Upper lobe of left lung (tissue), 6 donors: ENCODE results near the gene CENPI. TPM values are rescaled to one million over a fixed set of nuclear protein-coding genes. Genes with fewer than 3 reads are reported as not detected.
"Not testable (repeated sequence)": the region's sequence is repeated elsewhere in the genome, so short reads cannot be mapped to it uniquely, and the experiment has no call there.

Experiments used
- ATAC-seq, 2 donors: fragments of 200-7000 bp; cut with Tn5 transposase; one replicate each; pipeline ENCODE4 v1.9.1; 2022; ENCODE audit warnings: mild to moderate bottlenecking in 2 of 2, moderate library complexity in 2 of 2; ENCODE audit not compliant: low FRiP score in 2 of 2
- DNase-seq, 2 donors: peaks; one replicate each; pipeline ENCODE4 v3.0.0-alpha.2; 2019 to 2020
- H3K27ac ChIP-seq, 4 donors: fragments of 200-600 bp; sonication (generic); one replicate each; pipeline ENCODE4 v1.5.1; 2016 to 2019
- H3K27me3 ChIP-seq, 4 donors: fragments of 200-600 bp; sonication (generic); one replicate each; pipeline ENCODE4 v1.5.1; 2017 to 2019
- H3K36me3 ChIP-seq, 4 donors: fragments of 200-600 bp; sonication (generic); one replicate each; pipeline ENCODE4 v1.5.1; 2016 to 2019
- H3K4me1 ChIP-seq, 4 donors: fragments of 200-600 bp; sonication (generic); one replicate each; pipeline ENCODE4 v1.5.1; 2018 to 2019
- H3K4me3 ChIP-seq, 4 donors: fragments of 200-600 bp; sonication (generic); one replicate each; pipeline ENCODE4 v1.5.1; 2017 to 2019; ENCODE audit warnings: mild to moderate bottlenecking in 2 of 4, moderate library complexity in 1 of 4
- H3K9me3 ChIP-seq, 4 donors: fragments of 200-600 bp; sonication (generic); one replicate each; pipeline ENCODE4 v1.5.1; 2018 to 2019
- EP300 ChIP-seq, 4 donors: sonication (generic); formaldehyde crosslinking; IDR thresholded peaks; one replicate each; pipeline ENCODE4 v1.5.1; 2017; ENCODE audit warnings: antibody characterized with exemption in 4 of 4, control low read depth in 2 of 4
- POLR2A ChIP-seq, 4 donors: fragments of 450-650 bp; IDR thresholded peaks; one replicate each; pipeline ENCODE4 v1.5.1; 2016 to 2017; ENCODE audit warnings: antibody characterized with exemption in 4 of 4, mild to moderate bottlenecking in 2 of 4
- POLR2AphosphoS5 ChIP-seq, 2 donors: sonication (generic); formaldehyde crosslinking; IDR thresholded peaks; one replicate each; pipeline ENCODE4 v1.5.1; 2017; ENCODE audit warnings: antibody characterized with exemption in 2 of 2
- WGBS, 2 donors: methylation state at CpG; one replicate each; pipeline ENCODE4 v1.1.5; 2017 to 2018; 5-methylcytosine and 5-hydroxymethylcytosine counted together
- total RNA-seq, 6 donors: library from RNA; depleted of rRNA in 4 of 6; stranded (reverse); fragments of >200 nt in 4 of 6; gene quantifications; one replicate each; pipeline versions ENCODE4 v1.1.0 to v1.2.1, GENCODE V29; 2016 to 2021
- TF ChIP-seq, protein P1 (sequence below), 6 experiments: fragments of 450-650 bp in 4 of 6; fragments of 200-600 bp in 2 of 6; sonication (generic) in 2 of 6; IDR thresholded peaks; one replicate each; pipeline ENCODE4 v1.5.1; 2016 to 2019; ENCODE audit warnings: antibody characterized with exemption in 6 of 6
- donor health status: DM: no; HTN: no; CAD: no; lungs with moderate emphysema.
- donor health status: DM: no; HTN: yes; CAD: no; lungs with severe emphysema.

Gene CENPI
- 1 to 10 TPM in 2 of 6 donors, under 1 TPM in 4; 0.67 to 4.2 (median 0.98) TPM for total RNA-seq

DNA sequence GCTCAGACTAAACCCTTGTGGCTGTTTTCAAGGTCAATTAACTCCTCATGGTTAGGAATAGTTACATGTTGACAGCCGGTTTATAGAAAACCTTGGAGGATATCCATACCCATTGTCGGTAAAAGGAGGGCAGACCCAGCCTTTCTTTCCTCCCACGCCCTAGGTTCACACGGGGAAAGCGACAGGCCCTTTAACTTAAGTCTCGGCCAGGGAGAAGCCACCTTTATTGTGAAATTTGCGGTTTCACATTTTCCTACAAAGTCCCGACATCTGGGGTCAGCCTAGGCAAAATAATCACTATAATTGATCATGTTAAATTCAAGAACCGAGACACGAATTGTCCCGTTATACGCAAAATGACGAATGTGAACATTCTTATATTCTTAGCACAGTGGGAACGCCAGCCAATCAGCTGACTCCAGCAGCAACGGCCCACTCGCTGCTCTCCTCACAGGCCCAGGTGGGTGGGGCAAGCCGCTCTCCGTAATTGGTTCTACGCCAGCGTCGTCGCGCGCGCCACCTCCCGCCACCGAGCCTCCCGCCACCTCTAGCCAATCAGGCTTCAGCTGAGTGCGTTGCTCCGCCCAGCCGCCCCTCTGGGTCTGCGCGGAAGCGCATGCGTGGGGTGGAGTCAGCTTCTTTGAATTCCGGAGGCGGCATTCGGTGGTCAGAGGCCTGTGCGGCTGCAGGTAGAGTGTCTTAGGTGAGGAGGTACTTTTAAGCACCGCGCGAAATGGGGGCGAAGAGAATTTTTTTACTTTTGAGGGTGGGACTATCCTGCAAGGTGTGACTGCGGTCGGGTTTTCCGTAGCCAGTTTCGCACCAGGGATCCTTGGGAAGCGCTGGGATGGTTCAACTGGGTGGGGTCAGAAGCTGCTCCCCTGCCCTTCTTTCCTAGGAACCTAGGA, at the start of gene CENPI:
CENPI (plus strand) TSS at position 659 of the 908 bp plus-strand sequence. CDS start 2,867 bp downstream, outside the sequence.
- ATAC-seq (peak; percentile 98 to 100), DNase-seq (peak; percentile 93 to 97)
- H3K27ac ChIP-seq = peak within 1 kb of the TSS; percentile 61 to 78 (median 68)
- H3K4me3 ChIP-seq = peak within 1 kb of the TSS in 3 of 4 donors; percentile 43 to 56 (median 50)
- H3K27me3 ChIP-seq = no peaks in the 10 kb centered on the region
- no peaks in the 10 kb centered on the region for H3K36me3 ChIP-seq
- peaks cover 0 to 3% (median 0%) of the 10 kb centered on the region in 4 donors for H3K4me1 ChIP-seq
- H3K9me3 ChIP-seq = no peaks in the 10 kb centered on the region
- WGBS, 2 donors = 0 to 39% methylated on average over 21 to 43 of the region's 48 CpGs
- no peak for TF ChIP-seq EP300 (IDR thresholded peaks at IDR 0.05)
- TF ChIP-seq POLR2A (IDR thresholded peaks at IDR 0.05) = peak in 2 of 4 donors; percentile 38 to 57
- peak; percentile 22 to 54 for TF ChIP-seq POLR2AphosphoS5 (IDR thresholded peaks at IDR 0.05)
- TF ChIP-seq, protein P1, sequence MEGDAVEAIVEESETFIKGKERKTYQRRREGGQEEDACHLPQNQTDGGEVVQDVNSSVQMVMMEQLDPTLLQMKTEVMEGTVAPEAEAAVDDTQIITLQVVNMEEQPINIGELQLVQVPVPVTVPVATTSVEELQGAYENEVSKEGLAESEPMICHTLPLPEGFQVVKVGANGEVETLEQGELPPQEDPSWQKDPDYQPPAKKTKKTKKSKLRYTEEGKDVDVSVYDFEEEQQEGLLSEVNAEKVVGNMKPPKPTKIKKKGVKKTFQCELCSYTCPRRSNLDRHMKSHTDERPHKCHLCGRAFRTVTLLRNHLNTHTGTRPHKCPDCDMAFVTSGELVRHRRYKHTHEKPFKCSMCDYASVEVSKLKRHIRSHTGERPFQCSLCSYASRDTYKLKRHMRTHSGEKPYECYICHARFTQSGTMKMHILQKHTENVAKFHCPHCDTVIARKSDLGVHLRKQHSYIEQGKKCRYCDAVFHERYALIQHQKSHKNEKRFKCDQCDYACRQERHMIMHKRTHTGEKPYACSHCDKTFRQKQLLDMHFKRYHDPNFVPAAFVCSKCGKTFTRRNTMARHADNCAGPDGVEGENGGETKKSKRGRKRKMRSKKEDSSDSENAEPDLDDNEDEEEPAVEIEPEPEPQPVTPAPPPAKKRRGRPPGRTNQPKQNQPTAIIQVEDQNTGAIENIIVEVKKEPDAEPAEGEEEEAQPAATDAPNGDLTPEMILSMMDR (IDR thresholded peaks at IDR 0.05) = peak in 1 of 6 experiments; percentile 9

DNA sequence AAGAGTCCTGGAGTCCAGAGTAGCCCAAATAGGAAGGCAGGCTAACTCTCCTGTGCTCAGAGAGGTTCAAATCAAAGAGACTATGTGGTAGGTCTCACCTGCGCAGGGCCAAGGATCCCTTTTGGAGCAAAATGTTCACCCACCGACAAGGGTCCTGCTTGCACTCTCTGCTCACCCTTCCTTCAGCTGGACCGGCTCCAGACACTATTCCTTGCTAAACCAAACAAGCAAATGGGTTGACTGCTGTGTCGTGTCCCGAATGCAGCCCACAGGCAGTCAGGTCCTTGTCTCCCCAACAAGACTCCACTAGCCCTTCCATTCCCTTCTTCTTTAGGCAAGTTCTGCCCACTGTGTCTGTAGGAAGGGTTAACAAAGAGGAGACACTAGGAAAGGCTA, 46.9 kb upstream of the CENPI start:
- ATAC-seq = peak in 1 of 2 donors; percentile 6
- DNase-seq = no peak
- WGBS, 2 donors = 23 to 25% methylated on average over 5 of the region's 5 CpGs
- Histone ChIP-seq H3K4me3 (peak overlapping the region; percentile 41 to 69 (median 58)), H3K4me1 (peaks cover 0 to 4% (median 0%) of the 10 kb centered on the region in 4 donors), H3K27ac (peak overlapping the region; percentile 86 to 90 (median 90)), H3K36me3 (no peaks in the 10 kb centered on the region), H3K27me3 (no peaks in the 10 kb centered on the region), H3K9me3 (no peaks in the 10 kb centered on the region)
- TF ChIP-seq, protein P1 (IDR thresholded peaks at IDR 0.05) = no peak
- no peak for TF ChIP-seq POLR2AphosphoS5 (IDR thresholded peaks at IDR 0.05)
- TF ChIP-seq POLR2A (IDR thresholded peaks at IDR 0.05) = no peak
- TF ChIP-seq EP300 (IDR thresholded peaks at IDR 0.05) = no peak

DNA sequence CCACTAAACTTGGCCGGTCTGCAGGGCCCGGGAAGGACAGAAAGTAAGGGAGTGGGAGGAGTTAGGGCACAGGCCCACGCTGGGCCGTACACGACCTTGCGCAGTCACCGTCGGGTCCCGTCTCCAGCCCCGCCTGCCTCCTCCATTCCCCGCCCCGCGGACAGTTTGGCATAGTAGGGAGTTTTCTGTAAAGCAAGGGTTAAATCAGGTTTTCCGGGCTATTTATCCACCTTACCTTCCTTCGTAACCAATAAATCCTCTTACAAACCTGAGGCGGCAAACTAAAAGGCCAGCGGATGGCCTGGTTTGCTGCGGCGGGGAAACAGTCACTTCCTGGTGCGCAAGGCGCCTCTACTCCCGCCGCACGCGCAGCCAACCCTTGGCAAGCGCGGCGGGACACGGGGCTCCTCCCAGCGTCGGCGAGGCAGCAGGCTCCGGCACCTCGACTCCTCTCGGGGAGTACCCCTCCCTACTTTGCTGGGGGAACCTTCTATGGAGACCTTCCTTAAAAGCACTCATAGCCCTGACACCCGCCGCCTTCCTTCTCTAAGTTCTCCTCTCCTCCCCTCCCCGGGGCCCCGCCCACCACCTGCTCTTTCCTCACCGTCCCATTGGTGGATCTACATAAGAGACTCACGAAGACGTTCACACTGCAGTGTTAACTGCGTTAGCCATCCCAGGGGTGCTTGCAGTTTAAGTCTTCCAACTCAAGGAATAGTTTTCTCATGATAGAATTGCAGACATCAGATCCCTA, 46.3 kb upstream of the CENPI start, which contains the start of gene TRMT2B:
TRMT2B (minus strand) TSS at position 563 of the 754 bp plus-strand sequence. CDS start 9,822 bp downstream, outside the sequence.
- WGBS, 2 donors = 0 to 41% methylated on average over 16 to 37 of the region's 43 CpGs
- Histone ChIP-seq H3K27ac (peak within 1 kb of the TSS; percentile 86 to 90 (median 90)), H3K36me3 (no peaks in the 10 kb centered on the region), H3K27me3 (no peaks in the 10 kb centered on the region), H3K9me3 (no peaks in the 10 kb centered on the region), H3K4me3 (peak within 1 kb of the TSS; percentile 41 to 69 (median 58)), H3K4me1 (peaks cover 0 to 4% (median 0%) of the 10 kb centered on the region in 4 donors)
- TF ChIP-seq EP300 (IDR thresholded peaks at IDR 0.05) (no peak), POLR2AphosphoS5 (IDR thresholded peaks at IDR 0.05) (peak in 1 of 2 donors; percentile 36), POLR2A (IDR thresholded peaks at IDR 0.05) (peak in 1 of 4 donors; percentile 52)
- TF ChIP-seq, protein P1 (IDR thresholded peaks at IDR 0.05) = no peak
- peak; percentile 95 to 99 for ATAC-seq
- peak; percentile 82 to 88 for DNase-seq

DNA sequence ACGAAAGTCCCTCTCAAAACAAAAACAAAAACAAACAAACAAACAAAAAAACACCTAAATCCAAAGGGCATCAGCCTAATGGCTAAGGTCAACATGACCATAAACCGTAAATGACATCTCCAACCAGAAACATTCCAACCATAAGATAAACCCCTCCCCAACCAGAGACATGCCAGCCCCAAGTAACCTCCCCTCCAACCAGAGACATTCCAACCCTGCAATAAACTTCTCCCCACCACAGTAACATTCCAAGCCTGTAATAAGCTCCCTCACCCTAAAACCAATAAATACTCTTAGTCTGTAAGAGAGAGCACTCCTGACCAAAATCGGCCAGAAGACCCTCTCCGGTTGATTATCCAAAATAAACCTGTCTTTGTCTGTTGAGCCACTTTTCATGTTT, 41.5 kb upstream of the CENPI start:
- not testable (repeated sequence) for ATAC-seq, H3K36me3 ChIP-seq, H3K4me1 ChIP-seq, H3K9me3 ChIP-seq, H3K27ac ChIP-seq, H3K27me3 ChIP-seq, DNase-seq, H3K4me3 ChIP-seq
- 79 to 93% methylated on average over 3 to 4 of the region's 4 CpGs for WGBS, 2 donors
